Trophoblast cell (in vitro differentiated cells and primary cell): ENCODE measurements around the gene NKX2-8.

Experiments
- DNase-seq, 2 donors: peaks; one replicate each; pipeline ENCODE4 v3.0.0-alpha.2; 2016
- H2AFZ ChIP-seq: 2 replicates; pipeline ENCODE4 v1.6.1; 2013; ENCODE audit warnings: low read length, moderate library complexity, mild to moderate bottlenecking; ENCODE audit not compliant: insufficient read depth, poor library complexity
- H2AK5ac ChIP-seq: 2 replicates; pipeline ENCODE4 v1.6.1; 2013; ENCODE audit warnings: mild to moderate bottlenecking, low read length
- H2BK120ac ChIP-seq: 2 replicates; pipeline ENCODE4 v1.6.1; 2013; ENCODE audit warnings: low read length, mild to moderate bottlenecking, moderate library complexity; ENCODE audit not compliant: insufficient read depth, poor library complexity
- H2BK12ac ChIP-seq: 2 replicates; pipeline ENCODE4 v1.6.1; 2013; ENCODE audit warnings: mild to moderate bottlenecking, low read length, moderate library complexity
- H2BK5ac ChIP-seq: 2 replicates; pipeline ENCODE4 v1.6.1; 2013; ENCODE audit warnings: low read length, low read depth, moderate library complexity, mild to moderate bottlenecking; ENCODE audit not compliant: poor library complexity
- H3K14ac ChIP-seq: 2 replicates; pipeline ENCODE4 v1.6.1; 2013; ENCODE audit warnings: mild to moderate bottlenecking, low read length
- H3K18ac ChIP-seq: 2 replicates; pipeline ENCODE4 v1.6.1; 2013; ENCODE audit warnings: mild to moderate bottlenecking, low read length
- H3K23ac ChIP-seq: 2 replicates; pipeline ENCODE4 v1.6.1; 2013; ENCODE audit warnings: low read length
- H3K27ac ChIP-seq: 2 replicates; pipeline ENCODE4 v1.5.1; 2013; ENCODE audit warnings: low read depth, mild to moderate bottlenecking, inconsistent platforms, low read length, moderate library complexity
- H3K27me3 ChIP-seq: 2 replicates; pipeline ENCODE4 v1.6.1; 2013; ENCODE audit warnings: inconsistent platforms, mild to moderate bottlenecking, low read length, moderate library complexity; ENCODE audit not compliant: insufficient read depth
- H3K36me3 ChIP-seq, 2 experiments: 1 replicate in 1 of 2; 2 replicates in 1 of 2; pipeline ENCODE4 v1.6.1; 2013; ENCODE audit warnings: low read length in 2 of 2, mild to moderate bottlenecking in 2 of 2, moderate library complexity in 1 of 2; ENCODE audit not compliant: insufficient read depth in 2 of 2, control insufficient read depth in 1 of 2
- H3K4ac ChIP-seq: 2 replicates; pipeline ENCODE4 v1.6.1; 2013; ENCODE audit warnings: low read depth, mild to moderate bottlenecking, low read length, moderate library complexity
- H3K4me1 ChIP-seq, 2 experiments: 1 replicate in 1 of 2; 2 replicates in 1 of 2; pipeline ENCODE4 v1.6.1; 2013; ENCODE audit warnings: low read length in 2 of 2, mild to moderate bottlenecking in 2 of 2, moderate library complexity in 1 of 2; ENCODE audit not compliant: insufficient read depth in 2 of 2, control insufficient read depth in 1 of 2
- H3K4me2 ChIP-seq: 2 replicates; pipeline ENCODE4 v1.6.1; 2013; ENCODE audit warnings: inconsistent platforms, mild to moderate bottlenecking, low read length, moderate library complexity
- H3K4me3 ChIP-seq: 2 replicates; pipeline ENCODE4 v1.5.1; 2013; ENCODE audit warnings: mild to moderate bottlenecking, low read depth, low read length, inconsistent platforms
- H3K79me1 ChIP-seq: one replicate; pipeline ENCODE4 v1.6.1; 2013; ENCODE audit warnings: low read length
- H3K79me2 ChIP-seq: 2 replicates; pipeline ENCODE4 v1.6.1; 2013; ENCODE audit warnings: low read length, mild to moderate bottlenecking; ENCODE audit not compliant: control insufficient read depth, insufficient read depth, poor library complexity
- H3K9ac ChIP-seq: 2 replicates; pipeline ENCODE4 v1.6.1; 2013; ENCODE audit warnings: mild to moderate bottlenecking, low read length
- H3K9me3 ChIP-seq: 2 replicates; pipeline ENCODE4 v1.6.1; 2013; ENCODE audit warnings: low read depth, mild to moderate bottlenecking, control low read depth, inconsistent platforms, low read length; ENCODE audit not compliant: insufficient read depth
- H4K12ac ChIP-seq: 2 replicates; pipeline ENCODE4 v1.6.1; 2013; ENCODE audit warnings: low read depth, mild to moderate bottlenecking, low read length, moderate library complexity
- H4K8ac ChIP-seq: 2 replicates; pipeline ENCODE4 v1.6.1; 2013; ENCODE audit warnings: low read depth, mild to moderate bottlenecking, low read length, moderate library complexity
- H4K91ac ChIP-seq: one replicate; pipeline ENCODE4 v1.6.1; 2013; ENCODE audit warnings: low read depth, mild to moderate bottlenecking, low read length, moderate library complexity
- WGBS: extraction: QIAGEN DNeasy Blood & Tissue Kit; methylation state at CpG from one replicate; pipeline ENCODE4 v1.1.7; 2013; ENCODE audit warnings: missing lambda C conversion rate; ENCODE audit not compliant: insufficient read length, insufficient coverage; ENCODE audit errors: extremely low coverage; 5-methylcytosine and 5-hydroxymethylcytosine counted together

Gene NKX2-8

DNA sequence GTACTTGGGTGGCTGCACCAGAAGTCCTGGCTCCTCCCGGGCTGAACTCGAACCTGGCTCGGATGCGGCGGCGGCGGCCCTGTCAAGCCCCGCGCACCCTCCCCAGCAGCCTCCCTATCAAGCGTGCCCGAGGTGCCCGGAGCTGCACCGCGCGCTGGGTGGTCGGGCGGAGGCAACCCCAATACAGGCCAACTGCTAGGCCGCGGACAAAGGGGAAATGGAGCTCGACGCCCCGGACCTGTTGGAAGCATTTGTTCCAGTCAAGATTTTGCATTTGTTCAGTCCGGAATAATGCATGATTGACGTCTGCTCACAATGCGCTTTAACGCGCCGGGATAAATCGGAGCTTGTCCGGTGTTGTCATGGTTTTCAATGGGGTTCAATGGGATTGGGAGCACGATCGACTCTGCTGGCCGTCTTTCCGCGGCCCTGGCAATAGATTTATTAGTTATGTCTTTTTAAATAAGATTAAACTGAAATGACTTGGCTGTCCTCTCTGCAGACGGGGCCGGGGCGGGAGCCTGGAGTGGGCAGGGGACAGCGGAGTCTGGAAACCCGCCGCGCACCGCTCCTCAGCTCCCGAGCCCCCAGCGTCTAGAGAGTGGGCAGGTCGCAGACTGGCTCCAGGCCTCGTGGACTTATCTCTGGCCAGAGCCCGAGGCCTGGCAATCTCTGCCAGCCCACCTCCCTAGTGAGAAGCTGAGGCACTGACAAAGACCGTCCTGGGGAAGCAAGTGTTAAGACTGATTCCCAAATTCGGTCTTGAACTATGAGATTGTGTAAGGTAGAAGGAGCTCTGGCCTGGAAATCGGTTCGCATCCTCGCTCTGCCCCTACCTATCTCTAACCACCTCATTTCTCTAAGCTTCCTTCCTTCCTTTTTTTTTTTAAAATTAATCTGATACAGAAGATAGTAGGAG lies 1.7 kb upstream of the NKX2-8 start:
- no peak overlapping the region for H3K4me3 ChIP-seq
- no peaks in the 10 kb centered on the region for H3K79me2 ChIP-seq
- H3K27me3 ChIP-seq: peaks cover 57% of the 10 kb centered on the region
- H2BK120ac ChIP-seq: no peak overlapping the region
- H4K91ac ChIP-seq: no peak overlapping the region
- no peak overlapping the region for H2AK5ac ChIP-seq
- H3K79me1 ChIP-seq: no peaks in the 10 kb centered on the region
- H3K14ac ChIP-seq: no peak overlapping the region
- H3K36me3 ChIP-seq: no peaks in the 10 kb centered on the region
- peaks cover 12 to 17% of the 10 kb centered on the region in 2 experiments for H3K4me1 ChIP-seq
- H3K4ac ChIP-seq: no peak overlapping the region
- H4K8ac ChIP-seq: no peak overlapping the region
- peaks cover 6% of the 10 kb centered on the region for H3K9me3 ChIP-seq
- H3K18ac ChIP-seq: no peak overlapping the region
- no peak overlapping the region for H3K9ac ChIP-seq
- H3K27ac ChIP-seq: no peak overlapping the region
- no peak overlapping the region for H2BK12ac ChIP-seq
- no peak overlapping the region for H2AFZ ChIP-seq
- WGBS: no CpG with 5 or more reads among the region's 53 CpGs
- H3K23ac ChIP-seq: no peak overlapping the region
- no peak overlapping the region for H4K12ac ChIP-seq
- no peak overlapping the region for H3K4me2 ChIP-seq
- no peak for DNase-seq
- H2BK5ac ChIP-seq: no peak overlapping the region

DNA sequence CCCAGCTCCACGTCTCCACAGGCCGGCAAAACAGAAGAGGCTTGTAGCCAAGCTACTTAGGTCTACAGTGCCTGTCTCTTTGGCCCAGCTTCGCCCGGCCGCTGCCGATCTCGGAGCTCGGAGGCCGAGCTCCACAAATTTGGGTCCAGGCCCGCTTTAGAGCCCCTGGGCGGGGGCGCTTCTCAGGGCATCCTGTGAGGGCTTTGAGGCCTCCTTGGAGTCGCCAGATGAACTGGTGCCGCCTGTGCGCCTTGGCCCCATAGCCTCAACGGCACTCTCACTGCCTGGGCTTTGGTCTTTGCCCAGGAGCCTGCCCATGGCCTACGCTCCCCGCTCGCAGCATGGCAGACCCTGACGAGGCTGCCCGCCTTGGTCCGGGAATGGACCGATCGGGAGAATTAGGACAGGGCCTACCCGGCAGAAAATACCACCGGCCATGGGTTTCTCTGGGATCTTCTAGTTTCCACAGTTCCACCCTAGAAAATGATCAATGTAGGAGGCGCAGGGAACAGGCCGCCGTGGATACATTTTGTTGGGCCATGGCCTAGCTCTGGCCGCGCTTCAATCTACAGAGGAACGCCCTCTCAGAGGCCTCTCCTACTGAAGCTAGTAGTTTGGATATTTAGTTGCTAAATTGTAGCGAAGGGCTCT lies 953 bp upstream of the NKX2-8 start:
- Histone ChIP-seq H3K79me2 (no peaks in the 10 kb centered on the region), H4K8ac (no peak overlapping the region), H3K27ac (no peak overlapping the region), H3K18ac (no peak overlapping the region), H3K79me1 (no peaks in the 10 kb centered on the region), H3K9me3 (peaks cover 6% of the 10 kb centered on the region), H4K91ac (no peak overlapping the region), H3K4me3 (no peak overlapping the region), H3K27me3 (peaks cover 64% of the 10 kb centered on the region), H2BK5ac (no peak overlapping the region), H3K14ac (no peak overlapping the region), H3K36me3 (no peaks in the 10 kb centered on the region), H2BK12ac (no peak overlapping the region), H2AFZ (no peak overlapping the region), H2BK120ac (no peak overlapping the region), H3K4me1 (peaks cover 12 to 15% of the 10 kb centered on the region in 2 experiments), H3K23ac (no peak overlapping the region), H2AK5ac (no peak overlapping the region), H3K4ac (no peak overlapping the region), H4K12ac (no peak overlapping the region), H3K9ac (no peak overlapping the region), H3K4me2 (no peak overlapping the region)
- WGBS: no CpG with 5 or more reads among the region's 33 CpGs
- DNase-seq: no peak

DNA sequence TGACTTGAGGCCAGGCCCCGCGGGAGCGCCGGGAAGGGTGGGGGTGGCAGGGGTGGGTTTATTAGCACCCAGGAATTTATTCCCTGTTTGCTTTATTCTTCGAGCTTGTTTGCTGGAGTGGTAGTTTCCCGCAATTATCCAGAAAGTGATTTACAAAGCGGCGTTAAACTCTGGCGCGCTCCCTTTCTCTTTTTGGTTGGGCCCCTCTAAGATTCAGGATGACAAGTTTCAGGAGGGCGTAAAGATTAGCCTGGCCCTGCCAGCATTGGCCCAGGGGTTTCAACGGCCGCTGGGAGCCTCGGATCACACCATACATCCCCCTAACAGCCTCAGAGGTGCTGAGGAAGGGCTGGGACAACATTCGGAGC lies 444 bp upstream of the NKX2-8 start:
- no peak overlapping the region for H4K8ac ChIP-seq
- no peak overlapping the region for H3K23ac ChIP-seq
- H2AFZ ChIP-seq: no peak overlapping the region
- no peak overlapping the region for H3K4ac ChIP-seq
- no peak overlapping the region for H2AK5ac ChIP-seq
- no peak overlapping the region for H2BK120ac ChIP-seq
- H3K4me1 ChIP-seq: peaks cover 12 to 15% of the 10 kb centered on the region in 2 experiments
- H3K27ac ChIP-seq: no peak overlapping the region
- no peaks in the 10 kb centered on the region for H3K79me2 ChIP-seq
- no peak overlapping the region for H4K12ac ChIP-seq
- peaks cover 6% of the 10 kb centered on the region for H3K9me3 ChIP-seq
- H4K91ac ChIP-seq: no peak overlapping the region
- H3K18ac ChIP-seq: no peak overlapping the region
- WGBS: no CpG with 5 or more reads among the region's 15 CpGs
- H3K36me3 ChIP-seq: no peaks in the 10 kb centered on the region
- no peak for DNase-seq
- no peak overlapping the region for H3K9ac ChIP-seq
- H3K27me3 ChIP-seq: peaks cover 65% of the 10 kb centered on the region
- H2BK5ac ChIP-seq: no peak overlapping the region
- H3K14ac ChIP-seq: no peak overlapping the region
- H2BK12ac ChIP-seq: no peak overlapping the region
- H3K4me2 ChIP-seq: no peak overlapping the region
- no peaks in the 10 kb centered on the region for H3K79me1 ChIP-seq
- H3K4me3 ChIP-seq: no peak overlapping the region

DNA sequence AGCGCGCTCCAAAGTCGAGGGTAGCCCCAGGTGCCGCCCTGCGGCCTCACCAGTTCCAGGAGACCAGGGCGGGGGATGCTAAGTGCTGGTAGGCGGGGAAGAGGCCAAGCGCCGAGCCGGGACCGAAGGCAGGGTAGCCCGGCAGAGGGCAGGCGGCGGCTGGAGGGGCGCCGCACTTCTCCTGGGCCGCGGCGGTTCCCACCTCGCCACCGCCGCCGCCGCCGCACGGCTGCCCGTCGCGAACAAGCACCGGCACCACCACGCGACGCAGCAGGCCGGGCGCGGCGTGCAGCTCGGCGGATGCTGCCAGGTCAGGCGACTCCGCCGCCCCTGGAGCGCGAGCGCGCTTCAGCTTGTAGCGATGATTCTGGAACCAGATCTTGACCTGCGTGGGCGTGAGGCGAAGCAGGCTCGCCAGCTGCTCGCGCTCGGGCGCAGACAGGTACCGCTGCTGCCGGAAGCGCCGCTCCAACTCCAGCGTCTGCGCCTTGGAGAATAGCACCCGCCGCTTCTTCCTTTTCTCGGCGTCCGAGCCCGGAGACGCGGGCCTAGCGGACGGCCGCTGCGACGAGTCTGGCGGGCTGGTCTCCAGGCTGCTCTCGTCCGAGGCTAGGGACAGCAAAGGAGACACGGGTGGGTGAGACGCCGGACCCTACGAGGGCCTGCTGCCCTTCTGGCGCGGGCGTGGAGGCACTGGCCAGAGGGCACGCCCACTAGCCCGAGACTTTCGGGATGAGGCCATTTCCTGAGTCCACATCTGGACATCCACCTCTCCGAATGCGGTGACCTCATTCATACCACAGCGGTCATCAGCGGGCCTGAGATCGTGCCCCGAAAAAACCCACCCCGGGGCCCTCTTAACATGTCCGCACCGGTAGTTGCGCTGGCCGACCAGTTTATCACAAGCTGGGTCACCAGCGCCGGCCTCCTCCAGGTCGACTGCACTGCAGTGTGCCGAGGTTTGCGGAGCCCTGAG lies 1.3 kb downstream of the NKX2-8 start:
- Histone ChIP-seq H3K18ac (no peak overlapping the region), H3K9me3 (peaks cover 6% of the 10 kb centered on the region), H3K4me3 (peak overlapping the region; percentile 62), H2BK5ac (no peak overlapping the region), H3K79me2 (no peaks in the 10 kb centered on the region), H2BK12ac (no peak overlapping the region), H3K27ac (no peak overlapping the region), H3K23ac (no peak overlapping the region), H3K14ac (no peak overlapping the region), H3K79me1 (no peaks in the 10 kb centered on the region), H4K91ac (no peak overlapping the region), H3K4me2 (peak overlapping the region; percentile 84), H2AFZ (peak overlapping the region; percentile 37), H4K8ac (no peak overlapping the region), H3K4ac (no peak overlapping the region), H3K36me3 (no peaks in the 10 kb centered on the region), H4K12ac (no peak overlapping the region), H3K27me3 (peaks cover 69% of the 10 kb centered on the region), H3K9ac (no peak overlapping the region), H2BK120ac (no peak overlapping the region), H3K4me1 (peaks cover 12 to 15% of the 10 kb centered on the region in 2 experiments), H2AK5ac (no peak overlapping the region)
- WGBS: no CpG with 5 or more reads among the region's 103 CpGs
- DNase-seq: peak; percentile 7 to 38
